ENCODE data around the gene RCOR1.

DNA sequence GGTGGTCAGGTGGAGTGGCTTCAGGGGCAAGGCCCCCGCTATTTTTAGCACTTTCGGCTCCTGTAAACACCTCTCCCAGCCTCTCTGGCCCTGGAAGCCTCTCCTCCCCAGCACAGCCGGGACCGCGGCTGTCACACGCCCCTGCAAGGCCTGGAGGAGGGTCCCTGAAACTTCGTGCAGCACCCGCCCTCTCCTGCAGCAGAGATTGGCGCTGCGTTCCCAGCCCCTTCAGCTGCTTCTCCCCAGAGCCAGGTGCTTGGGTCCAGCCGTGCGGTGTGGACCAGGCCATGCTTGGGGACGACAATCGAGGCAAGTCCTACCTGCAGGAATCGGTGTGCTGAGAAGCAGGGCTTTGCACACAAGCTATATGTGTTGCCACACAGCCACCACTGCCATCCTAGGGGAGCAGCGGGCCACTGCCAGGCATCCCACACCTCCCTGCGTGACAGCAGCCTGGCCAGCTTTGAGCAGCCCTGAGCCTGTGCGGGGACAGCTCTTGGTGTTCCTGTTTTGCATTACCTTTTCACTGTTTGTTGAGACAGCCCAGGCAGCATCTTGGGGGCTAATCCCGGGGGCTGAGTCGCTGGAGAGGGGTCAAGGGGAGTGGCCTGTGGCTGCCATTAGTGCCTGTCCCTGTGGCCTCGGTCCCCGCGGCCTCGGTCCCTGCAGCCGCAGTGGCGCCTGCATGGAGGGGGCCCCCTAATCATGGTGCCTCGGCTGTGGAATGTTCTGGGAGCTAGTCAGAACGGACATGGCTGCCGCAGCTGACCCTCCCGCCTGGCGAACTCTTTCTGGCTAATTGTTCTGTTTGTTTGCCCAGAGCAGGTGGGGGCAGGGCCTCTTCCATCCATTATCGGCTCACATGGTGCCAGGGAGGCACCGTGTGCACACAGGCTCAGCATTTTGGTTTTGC lies 157.2 kb downstream of the RCOR1 start:
- TF ChIP-seq, protein P1, sequence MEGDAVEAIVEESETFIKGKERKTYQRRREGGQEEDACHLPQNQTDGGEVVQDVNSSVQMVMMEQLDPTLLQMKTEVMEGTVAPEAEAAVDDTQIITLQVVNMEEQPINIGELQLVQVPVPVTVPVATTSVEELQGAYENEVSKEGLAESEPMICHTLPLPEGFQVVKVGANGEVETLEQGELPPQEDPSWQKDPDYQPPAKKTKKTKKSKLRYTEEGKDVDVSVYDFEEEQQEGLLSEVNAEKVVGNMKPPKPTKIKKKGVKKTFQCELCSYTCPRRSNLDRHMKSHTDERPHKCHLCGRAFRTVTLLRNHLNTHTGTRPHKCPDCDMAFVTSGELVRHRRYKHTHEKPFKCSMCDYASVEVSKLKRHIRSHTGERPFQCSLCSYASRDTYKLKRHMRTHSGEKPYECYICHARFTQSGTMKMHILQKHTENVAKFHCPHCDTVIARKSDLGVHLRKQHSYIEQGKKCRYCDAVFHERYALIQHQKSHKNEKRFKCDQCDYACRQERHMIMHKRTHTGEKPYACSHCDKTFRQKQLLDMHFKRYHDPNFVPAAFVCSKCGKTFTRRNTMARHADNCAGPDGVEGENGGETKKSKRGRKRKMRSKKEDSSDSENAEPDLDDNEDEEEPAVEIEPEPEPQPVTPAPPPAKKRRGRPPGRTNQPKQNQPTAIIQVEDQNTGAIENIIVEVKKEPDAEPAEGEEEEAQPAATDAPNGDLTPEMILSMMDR (conservative IDR thresholded peaks at IDR 0.05 in 1 of 2, IDR thresholded peaks at IDR 0.05 in 1 of 2; ENCODE audit: extremely low read depth in 1 of 2, insufficient read depth in 1 of 2, low read depth in 1 of 2, low read length in 2 of 2) = no peak
- TF ChIP-seq EZH2 (IDR thresholded peaks at IDR 0.05; ENCODE audit: borderline replicate concordance, low read length) = no peak
